ENCODE data around the gene ECE2.
"Not testable (repeated sequence)": the region's sequence is repeated elsewhere in the genome, so short reads cannot be mapped to it uniquely, and the experiment has no call there.

The ECE2 gene

GRCh38 chr3:184262764-184263179 lies 13.1 kb upstream of the ECE2 start:
- FAIRE-seq, result no peak
- DNase-seq (ENCODE audit: insufficient read length, low spot score), result no peak

- DNase-seq (ENCODE audit: insufficient read length, low spot score); FAIRE-seq: not testable (repeated sequence)
Observed at GRCh38 chr3:184267249-184267648, 8.6 kb upstream of the ECE2 start.

- DNase-seq (ENCODE audit: insufficient read length, low spot score) (no peak), FAIRE-seq (no peak)
Observed at GRCh38 chr3:184272269-184272668, 3.6 kb upstream of the ECE2 start.

GRCh38 chr3:184275381-184275701 lies 481 bp upstream of the ECE2 start:
- DNase-seq (ENCODE audit: insufficient read length, low spot score) (no peak), FAIRE-seq (no peak)

- DNase-seq (ENCODE audit: insufficient read length, low spot score), result no peak
- no peak for FAIRE-seq
Observed at GRCh38 chr3:184277366-184277765, 1.5 kb downstream of the ECE2 start.

GRCh38 chr3:184282941-184283340 lies 7.1 kb downstream of the ECE2 start:
- FAIRE-seq (no peak), DNase-seq (ENCODE audit: insufficient read length, low spot score) (no peak)

- DNase-seq (ENCODE audit: insufficient read length, low spot score), result no peak
- FAIRE-seq, result no peak
Observed at GRCh38 chr3:184283681-184284080, 7.9 kb downstream of the ECE2 start.

GRCh38 chr3:184284696-184285095 lies 8.9 kb downstream of the ECE2 start:
- DNase-seq (ENCODE audit: insufficient read length, low spot score), result no peak
- FAIRE-seq, result no peak

GRCh38 chr3:184289426-184289938 lies 13.7 kb downstream of the ECE2 start:
- FAIRE-seq, result no peak
- DNase-seq (ENCODE audit: insufficient read length, low spot score), result peak; percentile 52

- DNase-seq (ENCODE audit: insufficient read length, low spot score) (no peak), FAIRE-seq (no peak)
Observed at GRCh38 chr3:184290331-184290730, 14.5 kb downstream of the ECE2 start.

- no peak for FAIRE-seq
Observed at GRCh38 chr3:184291044-184291737, 15.4 kb downstream of the ECE2 start.

GRCh38 chr3:184291738-184292445 lies 16.1 kb downstream of the ECE2 start:
- DNase-seq (ENCODE audit: insufficient read length, low spot score) (no peak), FAIRE-seq (no peak)

More at GRCh38 chr3:184291044-184291737, 15.4 kb downstream of the ECE2 start:
- DNase-seq (ENCODE audit: insufficient read length, low spot score), result no peak

GRCh38 chr3:184295771-184296170 lies 19.9 kb downstream of the ECE2 start:
- DNase-seq (ENCODE audit: insufficient read length, low spot score) (no peak), FAIRE-seq (no peak)

GRCh38 chr3:184296616-184297015 lies 20.8 kb downstream of the ECE2 start:
- DNase-seq (ENCODE audit: insufficient read length, low spot score) (no peak), FAIRE-seq (no peak)

GRCh38 chr3:184298759-184299487 lies 23.1 kb downstream of the ECE2 start, which contains the start of gene PSMD2:
Gene PSMD2, plus strand, starts transcription at chr3:184299241. Its CDS starts 26 bp downstream, at chr3:184299267.
- FAIRE-seq, result peak; percentile 76

GRCh38 chr3:184299488-184300377 lies 23.9 kb downstream of the ECE2 start:
- no peak for DNase-seq (ENCODE audit: insufficient read length, low spot score)
- no peak for FAIRE-seq

More at GRCh38 chr3:184298759-184299487, 23.1 kb downstream of the ECE2 start, which contains the start of gene PSMD2:
- peak; percentile 95 for DNase-seq (ENCODE audit: insufficient read length, low spot score)

GRCh38 chr3:184300378-184300720 lies 24.5 kb downstream of the ECE2 start:
- FAIRE-seq, result no peak
- no peak for DNase-seq (ENCODE audit: insufficient read length, low spot score)

GRCh38 chr3:184305577-184305976 lies 29.8 kb downstream of the ECE2 start:
- DNase-seq (ENCODE audit: insufficient read length, low spot score), result no peak
- FAIRE-seq, result no peak

GRCh38 chr3:184306341-184306972 lies 30.6 kb downstream of the ECE2 start:
- FAIRE-seq, result no peak
- DNase-seq (ENCODE audit: insufficient read length, low spot score), result no peak

GRCh38 chr3:184307915-184308314 lies 32.1 kb downstream of the ECE2 start:
- FAIRE-seq (no peak), DNase-seq (ENCODE audit: insufficient read length, low spot score) (no peak)

Data from GM19239 (cell line).